Bronchial epithelial cell (primary cell): ENCODE data around the gene CHRM4. TPM values are rescaled to one million over a fixed set of nuclear protein-coding genes. Genes with fewer than 3 reads are reported as not detected.

ENCODE experiments used
- DNase-seq: peaks from one replicate; pipeline ENCODE4 v3.0.0-alpha.2; 2010; ENCODE audit warnings: low read depth
- FAIRE-seq: peaks from 2 replicates; lab custom pipeline; 2011; peaks lifted over from hg19 to GRCh38; lab: Jason Lieb, UNC
- H3K27me3 ChIP-seq: 2 replicates; pipeline ENCODE4 v1.5.1; 2011; ENCODE audit warnings: low read length; ENCODE audit not compliant: control insufficient read depth, insufficient read depth
- H3K36me3 ChIP-seq: 2 replicates; pipeline ENCODE4 v1.5.1; 2011; ENCODE audit warnings: low read length; ENCODE audit not compliant: control insufficient read depth, insufficient read depth
- H3K4me3 ChIP-seq: 2 replicates; pipeline ENCODE4 v1.5.1; 2011; ENCODE audit warnings: mild to moderate bottlenecking, low read depth, low read length, control low read depth
- CTCF ChIP-seq: IDR thresholded peaks from 2 replicates; pipeline ENCODE4 v1.5.1; 2011; ENCODE audit warnings: mild to moderate bottlenecking, moderate library complexity, low read length, control low read depth, inconsistent platforms; ENCODE audit not compliant: insufficient read depth, severe bottlenecking
- total RNA-seq: library from RNA; depleted of rRNA; stranded (reverse); fragments of >200 nt; gene quantifications from 2 replicates; pipeline ENCODE4 v1.2.1, GENCODE V29; 2014

Gene CHRM4
- total RNA-seq, 1 donor from 2014 or later: not detected

- Histone ChIP-seq H3K36me3 (peaks cover 13% of the 10 kb centered on the region), H3K4me3 (no peak overlapping the region), H3K27me3 (no peaks in the 10 kb centered on the region)
- FAIRE-seq (no peak), DNase-seq (no peak)
- TF ChIP-seq CTCF: no peak
Observed at GRCh38 chr11:46364791-46365190, 26.8 kb downstream of the CHRM4 start.

GRCh38 chr11:46364056-46364455 is 27.5 kb downstream of the CHRM4 start:
- Histone ChIP-seq H3K4me3 (no peak overlapping the region), H3K27me3 (no peaks in the 10 kb centered on the region), H3K36me3 (peaks cover 11% of the 10 kb centered on the region)
- no peak for FAIRE-seq
- TF ChIP-seq CTCF: no peak
- no peak for DNase-seq

GRCh38 chr11:46363455-46364005 is 28.0 kb downstream of the CHRM4 start:
- no peak overlapping the region for H3K4me3 ChIP-seq
- FAIRE-seq (no peak), DNase-seq (peak; percentile 69)
- peaks cover 8% of the 10 kb centered on the region for H3K36me3 ChIP-seq
- H3K27me3 ChIP-seq: no peaks in the 10 kb centered on the region
- TF ChIP-seq CTCF: peak; percentile 54

GRCh38 chr11:46363031-46363407 is 28.6 kb downstream of the CHRM4 start:
- no peaks in the 10 kb centered on the region for H3K27me3 ChIP-seq
- DNase-seq (peak; percentile 61), FAIRE-seq (no peak)
- TF ChIP-seq CTCF: no peak
- H3K36me3 ChIP-seq: peaks cover 4% of the 10 kb centered on the region
- H3K4me3 ChIP-seq: no peak overlapping the region

GRCh38 chr11:46362156-46363030 is 29.2 kb downstream of the CHRM4 start:
- H3K4me3 ChIP-seq: no peak overlapping the region
- H3K27me3 ChIP-seq: no peaks in the 10 kb centered on the region
- no peak for DNase-seq
- no peak for TF ChIP-seq CTCF
- H3K36me3 ChIP-seq: peaks cover 1% of the 10 kb centered on the region
- no peak for FAIRE-seq
